COLO668 (cell line): ENCODE results near the gene SETBP1.
"Not testable (repeated sequence)": the region's sequence is repeated elsewhere in the genome, so short reads cannot be mapped to it uniquely, and the experiment has no call there.

Experiments
- DNase-seq: peaks from one replicate; lab custom pipeline; 2025; ENCODE audit not compliant: unreplicated experiment; lab: John Stamatoyannopoulos, UW

The SETBP1 gene

DNA sequence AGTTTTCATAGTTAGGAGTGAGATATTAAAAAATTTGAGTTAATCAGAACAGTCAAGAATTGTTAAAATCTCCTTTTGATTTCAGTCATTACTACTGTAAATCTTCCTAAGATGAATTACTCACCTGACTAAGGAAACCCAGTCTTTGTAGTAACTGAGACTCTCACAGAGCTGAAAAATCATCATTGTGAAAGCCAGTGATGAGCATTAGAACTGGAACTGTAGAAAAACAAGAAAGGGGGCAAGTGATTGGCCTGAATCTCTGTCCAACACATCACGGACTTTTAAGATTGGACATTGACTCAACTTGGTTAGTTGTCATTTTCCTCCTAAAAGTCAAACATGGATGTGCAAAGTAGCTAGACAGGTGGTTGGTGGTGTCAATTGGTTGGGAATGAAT lies 21.9 kb downstream of the SETBP1 start:
- DNase-seq, result no peak

DNA sequence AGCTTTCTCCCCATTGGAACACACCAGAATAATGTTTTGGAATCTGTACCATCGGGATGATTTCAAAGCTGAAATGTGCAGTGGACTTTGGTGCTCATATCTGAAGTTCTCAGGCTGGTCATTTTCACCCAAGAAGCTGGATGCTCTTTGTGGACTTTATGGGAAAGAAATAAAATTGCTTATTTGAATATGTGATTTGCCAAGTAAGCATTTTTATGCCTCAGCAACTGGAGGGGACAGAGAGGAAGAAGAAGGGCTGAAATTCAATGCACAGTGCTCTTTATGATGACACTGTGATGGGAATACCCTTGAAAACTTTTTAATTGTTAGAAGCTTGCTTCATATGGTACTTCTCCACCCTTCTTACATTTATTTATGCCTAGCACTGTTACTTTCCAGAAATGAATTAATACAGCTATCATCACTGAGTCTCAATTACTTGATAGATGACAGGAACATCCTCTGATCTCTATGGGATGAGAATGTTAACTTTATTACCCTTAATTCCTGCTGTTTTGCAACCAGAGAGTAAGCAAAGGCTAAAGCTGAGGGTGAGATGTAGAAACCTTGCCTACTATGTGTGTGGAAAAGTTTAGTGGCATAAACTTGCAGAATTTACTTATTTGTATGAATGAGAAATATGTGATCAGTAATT lies 23.6 kb downstream of the SETBP1 start:
- no peak for DNase-seq

DNA sequence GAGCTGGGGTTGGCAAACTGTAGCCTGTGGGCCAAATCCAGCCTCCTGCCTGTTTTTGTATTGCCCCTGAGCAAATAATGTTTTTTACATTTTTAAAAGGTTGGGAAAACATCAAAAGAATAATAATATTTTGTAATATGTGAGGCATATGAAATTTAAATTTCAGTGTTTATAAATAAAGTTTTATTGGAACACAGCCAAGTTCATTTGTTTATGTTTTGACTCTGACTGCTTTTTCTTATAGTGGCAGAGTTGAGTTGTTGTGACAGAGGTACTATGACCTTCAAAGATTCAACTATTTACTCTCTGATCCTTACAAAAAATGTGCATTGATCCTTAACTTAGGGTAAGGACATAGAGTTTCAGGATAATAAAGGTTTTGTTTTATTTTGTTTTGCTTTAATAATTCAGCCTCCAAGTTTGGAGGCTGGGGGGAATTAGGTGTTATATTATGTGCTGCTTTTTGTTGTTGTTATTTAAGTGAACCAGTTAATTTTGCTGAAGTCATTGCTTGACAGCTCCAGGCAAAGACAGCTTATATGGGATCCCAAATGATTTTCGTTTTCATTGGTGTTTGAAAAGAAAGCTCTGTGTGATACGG lies 24.5 kb downstream of the SETBP1 start:
- no peak for DNase-seq

DNA sequence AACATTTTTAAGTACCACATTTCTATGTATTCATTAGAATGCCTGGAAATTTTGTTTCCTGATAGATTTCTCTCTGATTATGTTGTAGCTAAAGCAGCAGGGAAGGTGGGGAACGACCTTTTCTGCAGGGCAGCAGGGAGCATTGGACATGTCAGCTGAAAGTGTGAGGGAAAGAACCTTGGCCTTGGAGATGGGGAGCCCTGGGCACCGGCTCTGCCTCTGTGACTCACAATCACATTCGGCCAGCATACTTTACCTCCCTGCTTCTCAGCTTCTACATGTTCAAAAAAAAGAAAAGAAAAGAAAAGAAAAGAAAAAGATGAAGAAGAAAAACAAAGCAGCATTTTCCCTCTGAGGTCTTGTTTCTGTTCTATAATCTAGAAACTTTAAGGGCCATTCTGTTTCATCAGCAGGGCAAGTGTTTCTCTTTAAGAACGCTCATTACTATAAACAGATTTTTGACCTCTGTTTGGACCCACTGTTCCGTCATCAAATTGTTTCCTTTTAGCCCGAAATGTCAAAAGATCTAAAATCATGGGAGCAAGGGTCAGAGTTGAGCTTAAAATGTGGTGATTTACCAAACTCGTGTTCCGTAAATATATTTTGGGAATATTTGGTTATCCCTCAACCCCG lies 27.9 kb downstream of the SETBP1 start:
- DNase-seq, result no peak

DNA sequence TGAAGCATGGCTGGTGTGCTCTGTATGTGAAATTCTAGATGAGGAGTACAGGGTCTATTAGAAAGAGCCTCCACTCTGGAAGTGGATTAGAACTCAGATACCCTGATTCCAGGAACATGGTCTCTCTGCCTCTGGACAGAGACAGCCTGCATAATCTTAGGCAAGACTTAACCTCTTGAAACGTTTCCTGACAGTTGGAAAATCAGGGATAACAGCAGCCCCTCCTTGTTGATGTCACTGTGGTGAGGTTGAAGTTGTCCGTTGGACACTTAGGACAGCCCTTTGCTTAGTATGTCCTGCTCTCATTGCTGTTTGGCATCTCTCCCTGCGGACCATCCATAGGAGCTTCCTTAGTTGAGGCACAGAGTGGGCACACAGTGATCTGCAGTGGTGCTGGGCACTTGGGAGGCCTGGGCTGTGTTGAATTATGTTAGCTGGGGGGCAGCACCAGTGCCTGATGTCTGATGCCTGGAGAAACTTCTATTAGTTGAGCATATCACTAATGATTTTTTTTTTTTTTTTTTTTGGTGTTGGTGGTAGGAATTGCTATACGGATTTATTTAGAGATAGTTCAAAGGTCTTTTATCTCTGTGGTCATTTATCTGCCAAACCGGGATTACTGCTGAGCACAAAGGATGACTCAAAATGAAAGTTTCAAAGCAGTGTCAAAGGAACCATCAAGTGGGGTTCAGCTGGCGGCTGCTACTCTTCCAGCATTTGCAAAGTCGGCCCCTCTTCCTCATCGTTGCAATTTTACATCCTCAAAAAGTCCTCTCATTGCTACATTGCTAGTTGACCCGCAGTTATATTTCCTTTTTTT lies 28.8 kb downstream of the SETBP1 start:
- no peak for DNase-seq

DNA sequence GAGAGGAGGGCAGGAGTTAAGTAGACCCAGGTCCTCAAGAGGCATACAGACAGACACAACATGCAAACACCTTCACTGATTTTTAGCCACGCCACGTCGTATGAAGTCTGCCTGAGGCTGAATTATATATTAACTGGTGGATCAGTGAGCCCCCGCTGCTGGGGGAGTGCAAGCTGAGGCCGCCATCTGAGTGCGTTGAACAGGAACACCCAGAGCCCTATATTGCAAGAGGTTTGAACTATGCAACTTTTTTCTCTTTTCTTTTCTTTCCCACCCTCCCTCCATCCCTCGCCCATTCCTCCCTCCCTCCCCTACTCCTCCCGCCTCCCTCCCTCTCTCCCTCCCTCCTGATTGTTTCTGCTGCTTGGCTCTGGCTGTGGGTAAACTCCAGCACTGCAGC lies 30.2 kb downstream of the SETBP1 start:
- DNase-seq, result no peak

DNA sequence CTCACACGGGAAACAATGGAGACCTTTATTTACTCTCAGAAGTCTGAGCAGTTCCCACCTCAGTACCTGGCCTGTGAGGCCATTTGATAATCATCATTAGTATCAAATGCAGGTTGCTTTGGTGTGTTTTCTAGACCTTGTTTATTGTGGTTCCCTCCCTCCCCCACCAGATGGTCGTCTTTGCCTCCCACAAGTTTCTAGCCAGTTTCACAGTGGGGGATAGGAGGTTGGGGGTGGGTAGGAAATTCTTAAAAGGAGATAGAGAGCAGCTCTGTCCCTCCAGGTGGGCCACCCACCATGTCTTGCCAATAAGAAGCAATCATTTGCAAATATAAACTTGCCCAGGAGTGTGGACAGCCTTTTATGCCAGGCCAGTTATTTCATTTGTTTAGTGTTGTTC lies 31.3 kb downstream of the SETBP1 start:
- DNase-seq, result no peak

DNA sequence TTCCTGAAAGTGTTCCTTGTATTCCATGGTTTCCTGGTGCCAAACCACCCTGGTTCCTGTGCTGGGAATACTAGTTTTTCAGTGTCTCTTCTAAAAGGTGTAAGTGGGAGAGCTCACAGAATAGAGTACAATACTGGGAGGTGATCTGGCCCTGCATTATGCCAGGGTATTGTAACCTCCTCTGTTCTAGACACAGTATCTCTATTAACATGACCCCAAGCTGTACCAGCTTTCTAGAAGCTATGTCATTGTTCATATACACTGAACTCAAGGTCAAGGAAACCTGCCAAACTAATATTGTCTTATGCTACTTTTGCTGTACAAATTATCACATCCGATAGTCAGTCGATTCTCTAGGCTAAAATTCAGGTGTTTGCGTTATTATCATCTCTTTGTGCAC lies 32.7 kb downstream of the SETBP1 start:
- DNase-seq, result no peak

DNA sequence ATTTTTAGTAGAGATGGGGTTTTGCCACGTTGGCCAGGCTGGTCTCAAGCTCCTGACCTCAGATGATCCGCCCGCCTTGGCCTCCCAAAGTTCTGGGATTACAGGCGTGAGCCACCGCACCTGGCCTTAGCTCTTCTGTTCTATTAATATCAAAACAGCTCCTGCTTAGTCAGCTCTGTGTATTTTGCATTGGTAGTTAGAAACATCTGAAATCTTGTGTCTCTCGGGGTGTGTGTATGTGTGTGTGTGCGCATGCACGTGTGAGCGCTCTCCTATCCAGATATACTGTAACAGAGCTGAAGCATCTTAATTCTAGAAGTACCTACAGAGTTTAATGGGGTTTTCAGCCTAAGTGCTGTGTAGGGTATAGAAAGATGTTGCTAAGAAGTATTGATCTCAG lies 33.7 kb downstream of the SETBP1 start:
- DNase-seq, result no peak

DNA sequence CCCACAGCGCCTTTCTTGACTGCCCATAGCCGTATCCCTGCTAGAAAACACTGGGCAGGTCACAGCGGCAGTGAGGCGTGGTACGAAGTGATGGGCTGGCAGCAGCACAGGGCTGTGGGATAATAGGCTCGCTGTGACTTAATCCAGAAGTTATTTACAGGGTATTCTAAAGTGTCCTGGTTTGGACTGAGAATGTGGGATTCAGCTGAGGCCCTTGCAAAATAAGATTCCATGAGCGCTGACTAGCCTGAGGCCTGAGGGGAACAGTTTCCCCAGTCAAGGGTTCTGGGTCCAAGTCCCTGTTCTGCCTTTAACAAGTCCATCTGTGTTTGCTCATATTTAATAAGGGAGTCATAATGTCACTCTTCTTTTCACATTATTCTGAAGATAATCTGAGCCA lies 34.6 kb downstream of the SETBP1 start:
- no peak for DNase-seq

DNA sequence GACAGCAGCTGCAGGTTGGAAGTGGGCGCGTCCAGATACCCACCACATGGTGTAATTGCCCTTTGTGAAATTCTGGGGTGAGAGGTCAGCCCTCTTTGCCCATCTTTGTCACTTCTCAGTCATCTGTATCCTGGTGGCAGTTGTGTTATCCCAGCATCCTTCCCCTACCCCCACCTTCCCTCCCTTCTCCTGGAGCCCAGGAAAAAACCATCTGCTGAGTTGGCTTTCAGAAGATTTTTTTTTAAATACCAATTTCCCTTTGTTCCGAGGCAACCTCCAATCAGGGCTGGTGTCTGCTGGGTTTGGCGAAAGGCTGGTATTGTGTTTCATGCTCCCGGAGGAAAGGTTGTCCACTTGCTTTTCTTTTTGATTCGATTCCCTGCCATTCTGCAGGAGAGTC lies 35.2 kb downstream of the SETBP1 start:
- peak; percentile 19 for DNase-seq

DNA sequence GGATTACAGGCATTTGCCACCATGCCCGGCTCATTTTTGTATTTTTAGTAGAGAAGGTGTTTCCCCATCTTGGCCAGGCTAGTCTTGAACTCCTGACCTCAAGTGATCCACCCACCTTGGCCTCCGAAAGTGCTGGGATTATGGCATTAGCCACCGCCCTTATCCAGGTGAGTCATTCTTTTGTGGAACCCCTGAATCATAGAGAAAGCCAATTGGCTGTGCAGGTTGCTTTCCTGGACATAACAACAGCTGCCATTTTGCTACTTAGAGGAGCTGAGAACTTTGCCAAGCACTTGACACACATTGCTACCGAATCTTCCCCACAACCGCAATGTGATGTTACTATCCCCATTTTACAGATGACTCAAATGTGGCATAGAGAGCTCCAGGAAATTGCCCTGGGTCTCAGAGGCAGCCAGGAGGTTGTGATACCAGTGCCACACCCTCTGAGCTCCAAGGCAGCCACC lies 36.0 kb downstream of the SETBP1 start:
- no peak for DNase-seq

DNA sequence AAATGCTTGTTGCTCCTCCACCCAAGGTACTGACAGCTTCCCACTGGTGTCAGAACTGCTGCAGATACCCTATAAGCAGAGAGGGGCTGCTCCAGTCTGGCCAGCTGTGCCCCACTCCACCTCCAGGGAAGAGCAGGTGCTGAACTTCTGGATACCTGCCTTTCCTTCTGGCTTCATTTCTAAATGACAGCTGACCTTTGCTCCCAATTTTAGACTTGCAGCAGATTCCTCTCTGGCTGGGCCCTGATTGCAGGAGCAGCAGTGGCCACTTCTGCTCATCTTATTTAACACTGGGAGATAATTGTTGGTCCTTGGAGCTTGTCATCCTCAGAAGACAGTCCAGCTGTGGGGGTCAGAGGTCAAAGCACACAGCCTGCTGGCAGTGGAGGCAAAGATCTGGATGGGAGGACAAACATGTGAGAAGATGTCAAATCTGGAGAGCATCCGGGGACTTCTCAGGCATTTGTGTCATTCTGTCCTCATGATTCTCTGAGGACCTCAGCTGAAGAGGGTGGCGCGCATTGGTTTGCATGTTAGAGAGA lies 38.9 kb downstream of the SETBP1 start:
- DNase-seq, result no peak

DNA sequence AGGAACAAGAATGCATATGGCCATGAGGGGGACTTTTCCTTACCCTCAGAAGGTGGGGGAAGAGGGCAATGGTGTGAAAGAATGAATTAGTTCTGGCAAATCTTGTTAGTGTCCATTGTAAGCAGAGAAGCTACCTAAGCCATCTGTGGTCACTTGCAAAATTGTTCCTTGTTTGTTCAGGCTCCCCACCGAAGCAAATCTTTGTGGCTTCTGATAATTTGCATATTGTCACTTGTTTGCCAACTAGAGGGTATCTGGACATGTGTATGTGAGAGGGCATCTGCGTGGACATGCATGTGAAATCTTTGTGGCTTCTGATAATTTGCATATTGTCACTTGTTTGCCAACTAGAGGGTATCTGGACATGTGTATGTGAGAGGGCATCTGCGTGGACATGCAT lies 41.1 kb downstream of the SETBP1 start:
- DNase-seq, result not testable (repeated sequence)

DNA sequence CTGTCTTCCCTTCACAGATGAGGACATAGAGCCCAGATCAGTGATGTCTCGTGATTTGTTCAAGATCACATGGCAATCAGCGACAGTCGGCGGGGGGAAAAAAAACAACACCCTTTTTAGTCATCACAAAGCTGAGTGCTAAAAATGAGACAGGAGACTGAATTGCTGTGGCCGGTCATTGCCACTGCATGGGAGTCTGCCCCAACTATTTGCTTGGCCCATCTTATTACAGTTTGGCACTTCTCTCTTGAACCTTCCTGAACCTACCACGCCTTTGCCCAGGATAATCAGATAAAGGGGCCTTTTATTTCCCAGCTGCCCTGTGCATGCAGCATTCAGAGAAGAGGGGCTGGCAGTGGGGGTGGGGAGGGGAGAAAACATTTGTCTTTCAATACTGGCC lies 42.7 kb downstream of the SETBP1 start:
- no peak for DNase-seq

DNA sequence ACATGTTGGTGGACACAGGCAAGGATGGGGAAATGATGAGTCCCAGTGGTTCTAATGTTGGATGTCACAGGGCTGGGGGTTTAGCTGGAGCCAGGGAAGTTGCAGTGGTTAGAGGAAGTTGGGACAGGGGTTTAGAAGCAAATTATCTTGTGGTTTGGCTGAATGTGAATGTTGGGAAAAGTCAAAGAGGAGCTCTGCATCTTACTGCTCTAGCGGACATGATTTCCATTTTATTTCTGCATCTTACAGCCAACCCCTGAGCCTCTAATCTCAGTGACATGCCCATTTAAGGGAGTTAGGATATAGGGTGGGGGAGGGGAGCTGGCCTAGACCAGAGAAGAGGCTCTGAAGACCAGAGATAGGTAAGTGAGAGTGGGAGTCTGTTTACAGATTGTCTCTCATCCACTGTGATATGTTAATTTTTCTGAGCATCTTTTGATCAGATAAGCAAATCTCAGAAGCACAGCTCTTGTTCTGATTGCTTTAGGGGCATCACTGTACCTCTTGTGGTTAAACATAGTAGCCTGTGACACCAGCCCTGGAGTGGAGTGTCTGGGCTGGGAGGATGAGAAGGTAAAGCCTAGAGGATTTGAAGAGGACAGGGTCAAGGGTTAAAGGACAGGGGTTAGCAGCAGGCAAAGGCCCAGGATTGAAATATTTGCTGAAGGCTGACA lies 43.6 kb downstream of the SETBP1 start:
- no peak for DNase-seq

DNA sequence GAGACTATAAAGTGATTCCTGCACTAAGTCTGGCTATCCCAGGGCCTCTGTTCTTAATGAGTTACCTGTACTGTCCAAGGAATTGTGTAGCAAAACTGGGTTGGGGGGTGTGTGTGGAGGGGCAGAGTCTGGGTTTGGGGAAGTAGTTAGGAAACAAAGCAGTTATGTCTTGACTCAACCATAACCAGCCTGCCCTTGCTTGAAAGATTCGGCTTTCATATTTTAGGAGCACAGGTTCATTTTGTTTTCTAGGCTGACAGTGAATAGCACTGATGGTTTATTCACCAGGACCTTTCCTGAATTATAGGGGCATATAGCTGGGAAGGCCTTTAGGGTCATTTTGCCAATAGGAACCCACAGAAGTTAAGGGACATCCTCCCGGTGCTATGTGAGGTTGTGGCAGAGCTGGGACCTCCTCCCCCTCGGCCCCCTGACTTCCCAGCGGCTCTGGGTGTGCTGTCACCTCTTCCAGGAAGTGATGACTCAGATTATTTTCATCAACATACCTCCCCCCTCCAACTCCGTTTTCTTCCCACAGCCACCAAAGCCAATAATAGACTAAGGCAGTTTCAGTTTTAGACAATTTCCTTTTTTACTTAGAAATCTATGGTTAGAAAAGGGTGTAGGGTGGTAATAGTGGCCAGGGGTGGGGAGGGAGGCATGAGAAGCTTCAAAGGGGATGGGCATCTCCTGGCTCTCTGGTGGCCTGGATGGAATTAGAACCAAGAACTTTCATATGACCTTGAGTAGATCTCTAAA lies 44.8 kb downstream of the SETBP1 start:
- DNase-seq, result peak; percentile 37

DNA sequence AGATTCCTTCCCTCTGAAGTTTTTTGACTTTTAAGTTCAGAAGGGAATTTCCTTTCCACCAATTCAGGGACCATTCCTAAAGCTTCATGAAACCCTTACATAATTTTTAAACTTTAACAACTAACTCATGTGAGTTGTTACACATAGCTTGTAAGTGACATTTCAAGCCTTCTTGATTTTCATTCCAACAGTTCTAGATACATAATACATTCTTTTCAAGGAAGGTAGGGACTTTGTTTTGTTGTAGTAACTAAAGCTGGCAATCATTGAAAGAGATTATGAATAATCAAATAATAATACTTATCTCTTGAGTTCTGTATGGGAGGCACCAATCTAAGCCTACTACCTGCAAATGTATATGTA lies 45.4 kb downstream of the SETBP1 start:
- DNase-seq, result no peak

DNA sequence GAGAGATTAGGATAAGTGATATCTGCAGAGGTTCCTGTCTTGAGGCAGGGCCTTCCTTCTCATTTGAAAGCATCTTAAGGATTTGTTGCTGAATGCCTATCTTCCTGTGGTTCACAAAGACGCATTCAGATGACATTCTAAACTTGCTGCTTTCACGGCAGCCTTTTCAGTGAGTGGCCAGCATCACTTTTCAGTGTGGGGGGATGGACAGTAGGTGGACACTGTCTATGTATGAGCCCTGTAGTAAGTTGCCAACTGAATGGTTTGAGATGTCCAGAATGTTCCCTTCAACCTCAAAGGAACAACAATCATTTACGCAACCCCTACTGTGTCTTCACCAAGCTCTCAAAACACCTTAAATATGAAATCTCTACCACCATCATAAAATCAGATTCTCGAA lies 46.6 kb downstream of the SETBP1 start:
- DNase-seq, result no peak

DNA sequence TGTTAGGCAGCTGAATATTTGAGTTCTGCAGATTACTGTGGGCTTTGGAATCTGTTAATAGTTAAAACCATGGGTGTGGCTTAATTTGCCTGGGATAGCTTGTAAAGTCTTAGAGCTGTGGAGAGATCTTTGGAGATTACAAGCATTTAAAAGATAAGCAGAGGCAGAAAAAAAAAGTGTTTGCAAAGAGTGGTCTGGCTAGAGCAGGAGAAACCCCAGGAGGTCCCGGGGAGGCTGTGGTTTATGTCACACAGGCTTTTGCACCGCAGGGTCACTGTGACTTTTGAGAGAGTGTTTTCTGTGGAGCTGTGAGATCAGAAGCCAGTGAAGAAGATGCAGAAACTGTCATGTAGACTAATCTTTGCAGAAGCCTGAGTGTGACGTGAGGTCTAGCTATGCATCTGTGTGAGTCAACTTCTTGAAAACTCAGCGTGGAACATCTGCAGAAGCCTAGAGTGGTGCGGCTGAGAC lies 49.0 kb downstream of the SETBP1 start:
- no peak for DNase-seq
